Activated CD4-positive, alpha-beta T cell treated with anti-CD3 and anti-CD28 coated beads, Interleukin-2, Interleukin-6, amounts not matched to agents 100 ng/mL and 50 ng/mL, durations not matched to agents 16 hours and 8 hours (primary cell): ENCODE results near the gene CAMSAP2.
"Not testable (repeated sequence)": the region's sequence is repeated elsewhere in the genome, so short reads cannot be mapped to it uniquely, and the experiment has no call there.

Experiments used
- DNase-seq: peaks from one replicate; pipeline ENCODE4 v3.0.0-alpha.2; 2020

The CAMSAP2 gene

GRCh38 chr1:200738949-200739651 is 407 bp downstream of the CAMSAP2 start:
- peak; percentile 28 for DNase-seq

GRCh38 chr1:200739702-200740570 is 1.2 kb downstream of the CAMSAP2 start:
- DNase-seq = peak; percentile 13

- DNase-seq = no peak
Measured at GRCh38 chr1:200740571-200741208, 2.0 kb downstream of the CAMSAP2 start.

GRCh38 chr1:200741551-200742207 is 3.0 kb downstream of the CAMSAP2 start:
- DNase-seq = peak; percentile 40

- no peak for DNase-seq
Measured at GRCh38 chr1:200744143-200744542, 5.5 kb downstream of the CAMSAP2 start.

GRCh38 chr1:200749090-200749489 is 10.4 kb downstream of the CAMSAP2 start:
- no peak for DNase-seq

- not testable (repeated sequence) for DNase-seq
Measured at GRCh38 chr1:200750749-200751148, 12.1 kb downstream of the CAMSAP2 start.

GRCh38 chr1:200751717-200752116 is 13.0 kb downstream of the CAMSAP2 start:
- DNase-seq = peak; percentile 76

GRCh38 chr1:200753650-200754198 is 15.0 kb downstream of the CAMSAP2 start:
- DNase-seq = no peak

GRCh38 chr1:200755456-200755855 is 16.8 kb downstream of the CAMSAP2 start:
- DNase-seq = no peak

- DNase-seq = no peak
Measured at GRCh38 chr1:200762089-200762488, 23.4 kb downstream of the CAMSAP2 start.

GRCh38 chr1:200767321-200767720 is 28.6 kb downstream of the CAMSAP2 start:
- no peak for DNase-seq

- no peak for DNase-seq
Measured at GRCh38 chr1:200771625-200772555, 33.2 kb downstream of the CAMSAP2 start.

- DNase-seq = no peak
Measured at GRCh38 chr1:200774311-200774710, 35.6 kb downstream of the CAMSAP2 start.

GRCh38 chr1:200774735-200775444 is 36.2 kb downstream of the CAMSAP2 start:
- peak; percentile 6 for DNase-seq

- DNase-seq = no peak
Measured at GRCh38 chr1:200775850-200776249, 37.2 kb downstream of the CAMSAP2 start.

- DNase-seq = no peak
Measured at GRCh38 chr1:200776949-200777348, 38.3 kb downstream of the CAMSAP2 start.

GRCh38 chr1:200778766-200779165 is 40.1 kb downstream of the CAMSAP2 start:
- no peak for DNase-seq

GRCh38 chr1:200779326-200779725 is 40.6 kb downstream of the CAMSAP2 start:
- DNase-seq = no peak

GRCh38 chr1:200780545-200781369 is 42.1 kb downstream of the CAMSAP2 start:
- DNase-seq = no peak
